ENCODE results near the gene RTBDN.
A peak's percentile ranks its signal among the peaks of the same experiment; 100 is the strongest.

Gene RTBDN

GRCh38 chr19:12782424-12783290, 51.7 kb downstream of the RTBDN start:
- peak; percentile 92 for DNase-seq (ENCODE audit: low read depth)
- H3K4me3 ChIP-seq (replicated peaks; ENCODE audit: low read depth, low read length), result peak overlapping the region; percentile 49
- no peak for TF ChIP-seq CTCF (IDR thresholded peaks at IDR 0.05; ENCODE audit: low read length, missing control alignments)

DNA sequence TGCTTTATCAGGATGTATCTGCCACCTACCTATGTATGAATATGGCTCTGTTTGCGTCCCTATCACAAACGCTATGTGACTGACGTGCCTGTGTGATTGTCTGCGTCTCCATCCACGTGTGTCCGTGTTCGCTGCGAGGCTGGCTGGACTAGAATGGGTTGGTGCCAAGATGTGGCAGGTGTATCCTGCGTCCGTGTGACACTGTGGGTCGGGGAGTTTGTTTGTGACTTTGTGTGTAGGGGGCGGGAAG, 52.3 kb downstream of the RTBDN start:
- no peak for TF ChIP-seq CTCF (IDR thresholded peaks at IDR 0.05; ENCODE audit: low read length, missing control alignments)
- DNase-seq (ENCODE audit: low read depth), result no peak
- peak overlapping the region; percentile 49 for H3K4me3 ChIP-seq (replicated peaks; ENCODE audit: low read depth, low read length)

GRCh38 chr19:12779162-12779993, 55.0 kb downstream of the RTBDN start:
- H3K4me3 ChIP-seq (replicated peaks; ENCODE audit: low read depth, low read length), result peak overlapping the region; percentile 78
- peak; percentile 95 for DNase-seq (ENCODE audit: low read depth)
- no peak for TF ChIP-seq CTCF (IDR thresholded peaks at IDR 0.05; ENCODE audit: low read length, missing control alignments)

- no peak for TF ChIP-seq CTCF (IDR thresholded peaks at IDR 0.05; ENCODE audit: low read length, missing control alignments)
- peak overlapping the region; percentile 78 for H3K4me3 ChIP-seq (replicated peaks; ENCODE audit: low read depth, low read length)
Measured at GRCh38 chr19:12778905-12779161, 55.5 kb downstream of the RTBDN start.

GRCh38 chr19:12778017-12778904, 56.1 kb downstream of the RTBDN start:
- peak; percentile 90 for DNase-seq (ENCODE audit: low read depth)
- TF ChIP-seq CTCF (IDR thresholded peaks at IDR 0.05; ENCODE audit: low read length, missing control alignments), result no peak
- peak overlapping the region; percentile 78 for H3K4me3 ChIP-seq (replicated peaks; ENCODE audit: low read depth, low read length)

More at GRCh38 chr19:12778905-12779161, 55.5 kb downstream of the RTBDN start:
- no peak for DNase-seq (ENCODE audit: low read depth)

DNA sequence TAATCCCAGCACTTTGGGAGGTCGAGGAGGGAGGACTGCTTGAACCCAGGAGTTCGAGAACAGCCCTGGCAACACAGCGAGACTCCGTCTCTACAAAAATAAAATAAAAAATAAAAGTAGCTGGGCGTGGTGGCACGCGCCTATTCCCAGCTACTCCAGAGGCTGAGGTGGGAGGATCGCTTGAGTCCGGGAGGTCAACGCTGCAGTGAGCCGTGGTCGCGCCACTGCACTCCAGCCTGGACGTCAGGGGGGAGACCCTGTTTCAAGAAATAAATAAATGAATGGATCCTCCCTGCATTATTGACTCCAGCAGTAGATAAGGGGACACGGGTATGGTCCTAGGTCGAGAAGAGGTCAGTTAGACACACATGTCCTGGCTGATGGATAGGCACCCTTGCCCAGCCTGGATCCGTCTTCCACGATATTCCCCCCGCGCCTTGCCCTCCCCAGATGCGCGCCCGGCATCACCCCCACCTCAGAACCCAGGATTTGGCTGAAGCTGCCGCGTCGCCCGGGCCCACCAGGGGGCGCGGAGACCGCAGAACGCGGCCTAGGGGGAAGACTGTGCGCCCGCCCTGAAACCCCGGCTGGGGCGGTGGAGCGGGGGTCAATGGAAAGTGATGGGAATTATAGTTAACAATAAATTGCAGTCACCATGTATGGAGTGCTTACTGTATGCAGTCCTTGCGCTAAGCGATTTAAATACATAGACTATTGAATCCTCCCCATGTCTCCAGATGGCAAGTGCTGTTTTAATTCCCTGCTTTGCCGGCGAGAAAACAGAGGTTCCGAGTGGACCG, 57.0 kb downstream of the RTBDN start:
- DNase-seq (ENCODE audit: low read depth), result peak; percentile 80
- peak; percentile 76 for TF ChIP-seq CTCF (IDR thresholded peaks at IDR 0.05; ENCODE audit: low read length, missing control alignments)
- H3K4me3 ChIP-seq (replicated peaks; ENCODE audit: low read depth, low read length), result peak overlapping the region; percentile 78
